GM12878 (cell line): Measurements from ENCODE around the gene CHDH. TPM values are rescaled to one million over a fixed set of nuclear protein-coding genes. Genes with fewer than 3 reads are reported as not detected.

Experiments
- ATAC-seq: fragments of 200-7000 bp; cut with Tn5 transposase; 3 replicates; pipeline ENCODE4 v1.9.1; 2020; ENCODE audit warnings: mild to moderate bottlenecking, moderate library complexity
- BruUV-seq: library from RNA; stranded (reverse); fragments of 400-500 nt; replicated peaks from 2 replicates; lab custom pipeline; 2021; lab: Mats Ljungman, UMichigan
- CTCF ChIA-PET: fragments of 300-600 bp; sonication (Branson Sonifier 250); formaldehyde crosslinking; extraction: SDS; loops from one replicate; lab custom pipeline; 2021; ENCODE audit warnings: inconsistent platforms; lab: Yijun Ruan, JAX
- POLR2A ChIA-PET: fragments of 350-600 bp; formaldehyde crosslinking; extraction: SDS; loops from one replicate; lab custom pipeline; 2021; ENCODE audit warnings: inconsistent platforms; lab: Charles Lee
- RAD21 ChIA-PET: fragments of 300-600 bp; sonication (Branson Sonifier 250); formaldehyde crosslinking; loops from one replicate; lab custom pipeline; 2023; ENCODE audit warnings: antibody characterized with exemption; ENCODE audit not compliant: unreplicated experiment; lab: Charles Lee
- SMC1A ChIA-PET: fragments of 300-600 bp; sonication (Branson Sonifier 250); formaldehyde crosslinking; loops from one replicate; lab custom pipeline; 2023; ENCODE audit not compliant: unreplicated experiment, uncharacterized antibody; lab: Charles Lee
- DNase-seq: peaks from one replicate; pipeline ENCODE4 v3.0.0-alpha.2; 2011; ENCODE audit warnings: low read depth, low spot score
- FAIRE-seq: peaks from 3 replicates; lab custom pipeline; 2011; peaks lifted over from hg19 to GRCh38; lab: Jason Lieb, UNC
- H2AFZ ChIP-seq: 2 replicates; pipeline ENCODE4 v1.6.0; 2011; ENCODE audit warnings: low read depth, low read length, control low read depth; ENCODE audit not compliant: control insufficient read depth
- H3K27ac ChIP-seq: 2 replicates; pipeline ENCODE4 v1.5.1; 2011; ENCODE audit warnings: control low read depth; ENCODE audit not compliant: control insufficient read depth, insufficient read depth
- H3K27me3 ChIP-seq, 2 experiments: replicated peaks in 1 of 2; 2 replicates each; pipeline versions ENCODE4 v1.6.0 to v1.6.1; 2011; ENCODE audit warnings: low read length in 1 of 2; ENCODE audit not compliant: control insufficient read depth in 2 of 2, insufficient read depth in 2 of 2
- H3K36me3 ChIP-seq, 2 experiments: 2 replicates each; pipeline ENCODE4 v1.5.1; 2011; ENCODE audit warnings: low read length in 1 of 2; ENCODE audit not compliant: control insufficient read depth in 2 of 2, insufficient read depth in 2 of 2
- H3K4me1 ChIP-seq: 2 replicates; pipeline ENCODE4 v1.6.1; 2011; ENCODE audit warnings: mild to moderate bottlenecking, low read length, moderate library complexity, mixed read lengths; ENCODE audit not compliant: control insufficient read depth, insufficient read depth
- H3K4me2 ChIP-seq: 2 replicates; pipeline ENCODE4 v1.6.0; 2011; ENCODE audit warnings: control low read depth; ENCODE audit not compliant: control insufficient read depth, insufficient read depth
- H3K4me3 ChIP-seq: fragments of 200-600 bp; sonication (generic); 2 replicates; pipeline ENCODE4 v1.5.1; 2016
- H3K79me2 ChIP-seq: 2 replicates; pipeline ENCODE4 v1.6.0; 2011; ENCODE audit warnings: low read length; ENCODE audit not compliant: control insufficient read depth, insufficient read depth
- H3K9ac ChIP-seq: 2 replicates; pipeline ENCODE4 v1.8.0; 2011; ENCODE audit warnings: low read length, control low read depth, mixed read lengths; ENCODE audit not compliant: control insufficient read depth, insufficient read depth
- H3K9me3 ChIP-seq: replicated peaks from 3 replicates; pipeline ENCODE4 v1.5.1; 2011; ENCODE audit warnings: mild to moderate bottlenecking, low read length; ENCODE audit not compliant: control insufficient read depth, insufficient read depth
- H4K20me1 ChIP-seq: 2 replicates; pipeline ENCODE4 v1.6.0; 2011; ENCODE audit not compliant: control insufficient read depth, insufficient read depth
- BACH1 ChIP-seq: fragments of 450-650 bp; IDR thresholded peaks from 2 replicates; pipeline ENCODE4 v1.6.1; 2017; ENCODE audit warnings: mild to moderate bottlenecking, borderline replicate concordance
- CBX5 ChIP-seq: sonication (generic); IDR thresholded peaks from 2 replicates; pipeline ENCODE4 v1.6.1; 2016; ENCODE audit warnings: low read depth, moderate library complexity, mild to moderate bottlenecking, inconsistent platforms
- CEBPZ ChIP-seq: fragments of 150-350 bp; IDR thresholded peaks from 2 replicates; pipeline ENCODE4 v1.6.1; 2016; ENCODE audit warnings: low read depth, low read length
- ESRRA ChIP-seq: IDR thresholded peaks from 2 replicates; pipeline ENCODE4 v1.6.1; 2012; ENCODE audit warnings: mild to moderate bottlenecking, low read length, improper control_type of control experiment
- FOS ChIP-seq: IDR thresholded peaks from 3 replicates; pipeline ENCODE4 v1.6.1; 2011; ENCODE audit warnings: borderline replicate concordance; ENCODE audit not compliant: insufficient read length; ENCODE audit errors: extremely low read depth
- HDAC2 ChIP-seq: fragments of 200-600 bp; sonication (generic); IDR thresholded peaks from 2 replicates; pipeline ENCODE4 v1.6.1; 2017
- SMAD1 ChIP-seq: fragments of 450-650 bp; IDR thresholded peaks from 2 replicates; pipeline ENCODE4 v1.6.1; 2018; ENCODE audit warnings: mild to moderate bottlenecking, low read depth; ENCODE audit not compliant: partially characterized antibody
- SMARCA5 ChIP-seq: fragments of 450-650 bp; IDR thresholded peaks from 2 replicates; pipeline ENCODE4 v1.6.1; 2017; ENCODE audit warnings: mild to moderate bottlenecking
- TARDBP ChIP-seq: IDR thresholded peaks from 2 replicates; pipeline ENCODE4 v1.6.1; 2016; ENCODE audit warnings: borderline replicate concordance
- ZBTB33 ChIP-seq: fragments of 450-650 bp; IDR thresholded peaks from 2 replicates; pipeline ENCODE4 v1.6.1; 2017; ENCODE audit warnings: mild to moderate bottlenecking
- ZBTB4 ChIP-seq: fragments of 450-650 bp; formaldehyde crosslinking; IDR thresholded peaks from 2 replicates; pipeline ENCODE4 v1.4.0; 2022; ENCODE audit warnings: mild to moderate bottlenecking, moderate library complexity
- WGBS: methylation state at CpG from one replicate; pipeline ENCODE4 v1.1.6; 2016; ENCODE audit warnings: low lambda C conversion rate; ENCODE audit not compliant: insufficient replicate concordance, insufficient coverage; ENCODE audit errors: missing lambda C conversion rate; 5-methylcytosine and 5-hydroxymethylcytosine counted together
- in situ Hi-C: fragments of 300-500 bp; cut with MboI; formaldehyde crosslinking; loops from 9 replicates; pipeline ENCODE4 v1.14.3; 2018; ENCODE audit warnings: mixed read lengths
- intact Hi-C: fragments of 100-400 bp; cut with micrococcal nuclease; formaldehyde crosslinking; loops from one replicate; pipeline ENCODE4 v1.14.2; 2022; ENCODE audit not compliant: unreplicated experiment
- polyA plus RNA-seq, 11 experiments: library from polyadenylated mRNA; depleted of rRNA in 4 of 11; unstranded in 6 of 11; stranded (reverse) in 5 of 11; fragments of >200 nt; fragmentation: Nextera tagmentation in 4 of 11; fragmentation: Illumina TruSeq in 1 of 11; extraction: Ambion mirVana in 4 of 11; extraction: Trizol in 1 of 11; gene quantifications; 1 replicate in 1 of 11; 2 replicates in 10 of 11; pipeline versions ENCODE4 v1.2.1 to v1.2.3, GENCODE V29; 2011 to 2016; ENCODE audit warnings: inconsistent platforms in 2 of 11, missing spikeins in 2 of 11, low read depth in 1 of 11
- total RNA-seq, 4 experiments: library from RNA; depleted of rRNA in 3 of 4; stranded (reverse); fragments of >200 nt in 3 of 4; fragmentation: Illumina TruSeq in 1 of 4; extraction: Trizol in 1 of 4; gene quantifications; 2 replicates each; pipeline versions ENCODE4 v1.2.1 to v1.2.3, GENCODE V29; 2013 to 2021

CHDH gene
- total and polyA plus RNA-seq, 10 of the 15 experiments (the other 5 are each of a cell fraction or from before 2014, with no cell fraction given): 0.95 to 8.3 (median 2.9) TPM

GRCh38 chr3:53789459-53789858 lies 56.8 kb downstream of the CHDH start:
- ATAC-seq (no peak), DNase-seq (no peak), FAIRE-seq (no peak)
- H4K20me1 ChIP-seq: no peaks in the 10 kb centered on the region
- H2AFZ ChIP-seq: no peak overlapping the region
- no peaks in the 10 kb centered on the region for H3K79me2 ChIP-seq
- WGBS: 71% methylated on average over 16 of the region's 16 CpGs
- no peak overlapping the region for H3K9ac ChIP-seq
- H3K27me3 ChIP-seq: no peaks in the 10 kb centered on the region
- ChIA-PET RAD21 (no interaction called here), SMC1A (interaction anchor here (1.2 kb wide), 1 partner anchor 15 kb away, joined by 3 read pairs; no protein-coding TSS in a partner anchor), CTCF (no interaction called here), POLR2A (no interaction called here)
- in situ Hi-C loops: no loop called here
- H3K9me3 ChIP-seq: no peaks in the 10 kb centered on the region
- H3K4me2 ChIP-seq: no peak overlapping the region
- no peaks in the 10 kb centered on the region for H3K4me1 ChIP-seq
- H3K27ac ChIP-seq: no peak overlapping the region
- BruUV-seq: no TSS peak
- TF ChIP-seq BACH1 (no peak), CEBPZ (no peak), TARDBP (no peak), ZBTB33 (no peak), CBX5 (no peak), SMARCA5 (no peak), SMAD1 (no peak), ESRRA (no peak), ZBTB4 (CRISPR knock-in tag) (no peak), FOS (no peak), HDAC2 (no peak)
- no peaks in the 10 kb centered on the region for H3K36me3 ChIP-seq
- no peak overlapping the region for H3K4me3 ChIP-seq
- intact Hi-C loops: no loop called here
